SK-N-SH treated with all-trans-retinoic acid at 6 μM for 48 hours (cell line): Measurements from ENCODE around the gene SLC35F6.

ENCODE experiments used
- ATAC-seq: fragments of 200-7000 bp; cut with Tn5 transposase; 3 replicates; pipeline ENCODE4 v1.9.1; 2020; ENCODE audit warnings: mild to moderate bottlenecking, moderate library complexity
- ARNTL ChIP-seq: fragments of 450-650 bp; formaldehyde crosslinking; IDR thresholded peaks from 2 replicates; pipeline ENCODE4 v1.5.0; 2020; ENCODE audit warnings: low read depth, mild to moderate bottlenecking, moderate library complexity, borderline replicate concordance
- CREB5 ChIP-seq: fragments of 250-450 bp; sonication (Bioruptor Pico); IDR thresholded peaks from 2 replicates; pipeline ENCODE4 v1.5.1; 2020; ENCODE audit warnings: low read depth, mild to moderate bottlenecking, moderate library complexity
- CSDC2 ChIP-seq: fragments of 250-450 bp; sonication (Bioruptor Pico); IDR thresholded peaks from 2 replicates; pipeline ENCODE4 v1.5.0; 2020; ENCODE audit warnings: mild to moderate bottlenecking, moderate library complexity
- CSRNP3 ChIP-seq: fragments of 250-450 bp; sonication (Bioruptor Pico); IDR thresholded peaks from 2 replicates; pipeline ENCODE4 v1.5.1; 2021; ENCODE audit warnings: mild to moderate bottlenecking, moderate library complexity
- ESRRG ChIP-seq: fragments of 250-450 bp; sonication (Bioruptor Pico); IDR thresholded peaks from 2 replicates; pipeline ENCODE4 v1.6.1; 2021; ENCODE audit warnings: mild to moderate bottlenecking
- ISL1 ChIP-seq: fragments of 250-450 bp; sonication (Bioruptor Pico); IDR thresholded peaks from 2 replicates; pipeline ENCODE4 v2.1.2; 2022; ENCODE audit warnings: mild to moderate bottlenecking, moderate library complexity
- OSR1 ChIP-seq: fragments of 250-450 bp; sonication (Bioruptor Pico); IDR thresholded peaks from 2 replicates; pipeline ENCODE4 v1.8.0; 2022; ENCODE audit warnings: moderate library complexity, mild to moderate bottlenecking, inconsistent platforms
- PATZ1 ChIP-seq: fragments of 250-450 bp; sonication (Bioruptor Pico); IDR thresholded peaks from 2 replicates; pipeline ENCODE4 v1.8.0; 2020; ENCODE audit warnings: mild to moderate bottlenecking, moderate library complexity, borderline replicate concordance
- POU6F1 ChIP-seq: fragments of 250-450 bp; sonication (Bioruptor Pico); IDR thresholded peaks from 2 replicates; pipeline ENCODE4 v1.8.0; 2021; ENCODE audit warnings: low read depth, mild to moderate bottlenecking, moderate library complexity, borderline replicate concordance
- PPARA ChIP-seq: fragments of 250-450 bp; sonication (Bioruptor Pico); IDR thresholded peaks from 2 replicates; pipeline ENCODE4 v1.5.0; 2020; ENCODE audit warnings: mild to moderate bottlenecking, borderline replicate concordance
- RARB ChIP-seq: fragments of 250-450 bp; sonication (Bioruptor Pico); IDR thresholded peaks from 2 replicates; pipeline ENCODE4 v1.8.0; 2021; ENCODE audit warnings: mild to moderate bottlenecking, moderate library complexity
- SNAI2 ChIP-seq: fragments of 250-450 bp; sonication (Bioruptor Pico); IDR thresholded peaks from 2 replicates; pipeline ENCODE4 v1.5.0; 2020; ENCODE audit warnings: mild to moderate bottlenecking, moderate library complexity
- TCF4 ChIP-seq: fragments of 250-450 bp; sonication (Bioruptor Pico); IDR thresholded peaks from 2 replicates; pipeline ENCODE4 v1.8.0; 2021; ENCODE audit warnings: mild to moderate bottlenecking, moderate library complexity, borderline replicate concordance
- TOX ChIP-seq: fragments of 250-450 bp; sonication (Bioruptor Pico); IDR thresholded peaks from 2 replicates; pipeline ENCODE4 v1.8.0; 2021; ENCODE audit warnings: mild to moderate bottlenecking, moderate library complexity, borderline replicate concordance
- TSHZ2 ChIP-seq: fragments of 250-450 bp; sonication (Bioruptor Pico); IDR thresholded peaks from 2 replicates; pipeline ENCODE4 v1.5.0; 2020; ENCODE audit warnings: mild to moderate bottlenecking, moderate library complexity
- ZC3H10 ChIP-seq: fragments of 250-450 bp; sonication (Bioruptor Pico); IDR thresholded peaks from 2 replicates; pipeline ENCODE4 v1.5.1; 2021; ENCODE audit warnings: mild to moderate bottlenecking, moderate library complexity
- ZFP3 ChIP-seq: fragments of 250-450 bp; sonication (Bioruptor Pico); IDR thresholded peaks from 2 replicates; pipeline ENCODE4 v1.5.0; 2020; ENCODE audit warnings: mild to moderate bottlenecking, moderate library complexity
- ZFP30 ChIP-seq: fragments of 450-650 bp; formaldehyde crosslinking; IDR thresholded peaks from 2 replicates; pipeline ENCODE4 v1.5.0; 2022; ENCODE audit warnings: mild to moderate bottlenecking, moderate library complexity
- ZNF565 ChIP-seq: fragments of 450-650 bp; formaldehyde crosslinking; conservative IDR thresholded peaks from 2 replicates; pipeline ENCODE4 v1.5.0; 2020; ENCODE audit warnings: low read depth, mild to moderate bottlenecking, moderate library complexity
- ZNF70 ChIP-seq: fragments of 450-650 bp; formaldehyde crosslinking; IDR thresholded peaks from 2 replicates; pipeline ENCODE4 v1.5.0; 2020; ENCODE audit warnings: mild to moderate bottlenecking, moderate library complexity
- ZNF8 ChIP-seq: fragments of 450-650 bp; formaldehyde crosslinking; IDR thresholded peaks from 2 replicates; pipeline ENCODE4 v1.5.0; 2020; ENCODE audit warnings: mild to moderate bottlenecking, moderate library complexity

SLC35F6 gene

GRCh38 chr2:26739514-26739913 lies 24.6 kb upstream of the SLC35F6 start:
- no peak for ATAC-seq
- TF ChIP-seq PPARA (CRISPR knock-in tag) (no peak), TCF4 (CRISPR knock-in tag) (no peak), ESRRG (no peak), OSR1 (CRISPR knock-in tag) (no peak), TSHZ2 (CRISPR knock-in tag) (no peak), POU6F1 (no peak)

GRCh38 chr2:26740346-26740745 lies 23.7 kb upstream of the SLC35F6 start:
- TF ChIP-seq PPARA (CRISPR knock-in tag) (no peak), ARNTL (CRISPR knock-in tag) (no peak), TCF4 (CRISPR knock-in tag) (no peak), PATZ1 (CRISPR knock-in tag) (no peak), CREB5 (CRISPR knock-in tag) (no peak), ZNF8 (CRISPR knock-in tag) (no peak)
- no peak for ATAC-seq

- no peak for ATAC-seq
- TF ChIP-seq ZNF8 (CRISPR knock-in tag) (no peak), POU6F1 (no peak), PPARA (CRISPR knock-in tag) (no peak), SNAI2 (CRISPR knock-in tag) (no peak), OSR1 (CRISPR knock-in tag) (no peak), TOX (CRISPR knock-in tag) (no peak), CSDC2 (CRISPR knock-in tag) (no peak), ZFP30 (CRISPR knock-in tag) (no peak), ESRRG (no peak), ARNTL (CRISPR knock-in tag) (no peak), RARB (no peak), ZFP3 (CRISPR knock-in tag) (no peak), TCF4 (CRISPR knock-in tag) (no peak), ZNF70 (CRISPR knock-in tag) (no peak), ISL1 (CRISPR knock-in tag) (no peak)
Observed at GRCh38 chr2:26740890-26741302, 23.2 kb upstream of the SLC35F6 start.

GRCh38 chr2:26742048-26742770 lies 21.9 kb upstream of the SLC35F6 start:
- ATAC-seq = no peak
- TF ChIP-seq ZNF565 (CRISPR knock-in tag) = no peak
- no peak for TF ChIP-seq ZNF70 (CRISPR knock-in tag)
- TF ChIP-seq ZC3H10 (CRISPR knock-in tag) = no peak
- no peak for TF ChIP-seq CSRNP3 (CRISPR knock-in tag)
- no peak for TF ChIP-seq ESRRG
- no peak for TF ChIP-seq RARB
- no peak for TF ChIP-seq PATZ1 (CRISPR knock-in tag)
- TF ChIP-seq ARNTL (CRISPR knock-in tag) = no peak
